CD4-positive, alpha-beta T cell (primary cell): ENCODE data around the gene KIAA0232. TPM values are rescaled to one million over a fixed set of nuclear protein-coding genes. Genes with fewer than 3 reads are reported as not detected.

Experiments
- ATAC-seq: fragments of 200-7000 bp; cut with Tn5 transposase; one replicate; pipeline ENCODE4 v1.10.0; 2022; ENCODE audit warnings: mild to moderate bottlenecking; ENCODE audit not compliant: poor library complexity
- CTCF ChIA-PET: fragments of 350-600 bp; sonication (Branson Sonifier 250); formaldehyde crosslinking; loops from one replicate; lab custom pipeline; 2021; ENCODE audit warnings: antibody characterized with exemption, inconsistent platforms; lab: Charles Lee
- POLR2A ChIA-PET: fragments of 350-600 bp; sonication (Branson Sonifier 250); formaldehyde crosslinking; loops from one replicate; lab custom pipeline; 2021; ENCODE audit warnings: antibody characterized with exemption, inconsistent platforms; lab: Charles Lee
- DNase-seq, 14 experiments: peaks; one replicate each; pipeline ENCODE4 v3.0.0-alpha.2; 2013 to 2020; ENCODE audit warnings: mixed read lengths in 2 of 14
- H3K27ac ChIP-seq, 2 donors: one replicate each; pipeline versions ENCODE4 v1.5.1 to v1.7.0; 2013; ENCODE audit warnings: low read length in 2 of 2, low read depth in 1 of 2, mild to moderate bottlenecking in 1 of 2
- H3K27me3 ChIP-seq, 2 experiments: 1 replicate in 1 of 2; 2 replicates in 1 of 2; pipeline versions ENCODE4 v1.6.1 to v1.7.0; 2013; ENCODE audit warnings: low read length in 2 of 2, control low read depth in 1 of 2, mild to moderate bottlenecking in 1 of 2, moderate library complexity in 1 of 2; ENCODE audit not compliant: insufficient read depth in 2 of 2, control insufficient read depth in 1 of 2
- H3K36me3 ChIP-seq: one replicate; pipeline ENCODE4 v1.6.1; 2013; ENCODE audit warnings: low read length, control low read depth; ENCODE audit not compliant: insufficient read depth
- H3K4me1 ChIP-seq: one replicate; pipeline ENCODE4 v1.6.1; 2013; ENCODE audit warnings: low read length, control low read depth; ENCODE audit not compliant: insufficient read depth
- H3K4me3 ChIP-seq: one replicate; pipeline ENCODE4 v1.5.1; 2013; ENCODE audit warnings: mild to moderate bottlenecking, low read length, moderate library complexity
- H3K9me3 ChIP-seq, 2 experiments: 1 replicate in 1 of 2; 2 replicates in 1 of 2; pipeline versions ENCODE4 v1.6.1 to v1.7.0; 2013; ENCODE audit warnings: low read length in 2 of 2, mild to moderate bottlenecking in 2 of 2, control low read depth in 1 of 2, moderate library complexity in 1 of 2; ENCODE audit not compliant: control insufficient read depth in 1 of 2, insufficient read depth in 1 of 2
- H3K27ac Mint-ChIP-seq: one replicate; pipeline ENCODE4 v1.8.0; 2020; ENCODE audit warnings: mixed read lengths
- H3K27me3 Mint-ChIP-seq: one replicate; pipeline ENCODE4 v1.8.0; 2021; ENCODE audit warnings: mixed read lengths
- H3K36me3 Mint-ChIP-seq: one replicate; pipeline ENCODE4 v1.8.0; 2021; ENCODE audit warnings: low read depth, mixed read lengths
- H3K4me1 Mint-ChIP-seq: one replicate; pipeline ENCODE4 v1.8.0; 2021; ENCODE audit warnings: low read depth, mixed read lengths
- H3K4me3 Mint-ChIP-seq: one replicate; pipeline ENCODE4 v1.8.0; 2020; ENCODE audit warnings: mild to moderate bottlenecking, mixed read lengths
- H3K9me3 Mint-ChIP-seq: one replicate; pipeline ENCODE4 v1.8.0; 2020; ENCODE audit warnings: mixed read lengths
- CTCF ChIP-seq: fragments of 200-600 bp; IDR thresholded peaks from one replicate; pipeline ENCODE4 v1.8.0; 2022; ENCODE audit warnings: antibody characterized with exemption, mild to moderate bottlenecking
- intact Hi-C, 2 experiments: fragments of 100-400 bp; cut with DNase I in 1 of 2; cut with micrococcal nuclease in 1 of 2; formaldehyde crosslinking; loops; one replicate each; pipeline versions ENCODE4 v1.15.1 to v1.9.0; 2023 to 2025; cut with DNase I, micrococcal nuclease
- total RNA-seq, 174 experiments: library from RNA in 2 of 174; stranded (reverse) in 2 of 174; gene quantifications; one replicate each; pipeline ENCODE4 v1.2.3 and lab custom pipeline; 2021 to 2026

KIAA0232 gene
- total RNA-seq, 2 experiments from 2014 or later: 15.3 to 17.8 TPM

GRCh38 chr4:6802626-6803025 is 20.1 kb downstream of the KIAA0232 start:
- no peak overlapping the region for H3K4me3 ChIP-seq
- H3K27ac Mint-ChIP-seq: no peak overlapping the region
- H3K4me3 Mint-ChIP-seq: no peak overlapping the region

GRCh38 chr4:6803246-6803645 is 20.7 kb downstream of the KIAA0232 start:
- Histone ChIP-seq H3K4me3 (no peak overlapping the region), H3K4me1 (peaks cover 7% of the 10 kb centered on the region), H3K27me3 (no peaks in the 10 kb centered on the region), H3K36me3 (peaks cover 3% of the 10 kb centered on the region), H3K27ac (no peak overlapping the region), H3K9me3 (no peaks in the 10 kb centered on the region)
- H3K27me3 Mint-ChIP-seq: no peaks in the 10 kb centered on the region
- no peak overlapping the region for H3K27ac Mint-ChIP-seq
- peaks cover 10% of the 10 kb centered on the region for H3K36me3 Mint-ChIP-seq
- CTCF ChIA-PET: no interaction called here
- DNase-seq (no peak), ATAC-seq (no peak)
- POLR2A ChIA-PET: interaction anchor here (0.6 to 1.0 kb wide), 2 partner anchors 92 to 128 kb away, joined by 3 to 4 read pairs; no protein-coding TSS in a partner anchor
- no peak for TF ChIP-seq CTCF
- no peak overlapping the region for H3K4me3 Mint-ChIP-seq
- intact Hi-C loops: no loop called here
- no peaks in the 10 kb centered on the region for H3K9me3 Mint-ChIP-seq
- peaks cover 40% of the 10 kb centered on the region for H3K4me1 Mint-ChIP-seq

More at GRCh38 chr4:6802626-6803025, 20.1 kb downstream of the KIAA0232 start:
- POLR2A ChIA-PET: interaction anchor here (0.6 to 1.0 kb wide), 2 partner anchors 91 to 127 kb away, joined by 3 to 4 read pairs; no protein-coding TSS in a partner anchor
- Histone ChIP-seq H3K27ac (no peak overlapping the region), H3K4me1 (peaks cover 8% of the 10 kb centered on the region), H3K36me3 (peaks cover 3% of the 10 kb centered on the region), H3K27me3 (no peaks in the 10 kb centered on the region), H3K9me3 (no peaks in the 10 kb centered on the region)
- no peak for ATAC-seq
- intact Hi-C loops: no loop called here
- peaks cover 10% of the 10 kb centered on the region for H3K36me3 Mint-ChIP-seq
- TF ChIP-seq CTCF: no peak
- CTCF ChIA-PET: interaction anchor here (0.7 kb wide), 1 partner anchor 1498 kb away, joined by 4 read pairs; no protein-coding TSS in a partner anchor
- DNase-seq: no peak
- H3K4me1 Mint-ChIP-seq: peaks cover 42% of the 10 kb centered on the region
- H3K27me3 Mint-ChIP-seq: no peaks in the 10 kb centered on the region
- no peaks in the 10 kb centered on the region for H3K9me3 Mint-ChIP-seq

- H3K4me1 Mint-ChIP-seq: peaks cover 40% of the 10 kb centered on the region
- no peaks in the 10 kb centered on the region for H3K9me3 Mint-ChIP-seq
- no peaks in the 10 kb centered on the region for H3K27me3 ChIP-seq
- H3K27ac Mint-ChIP-seq: no peak overlapping the region
- peaks cover 4% of the 10 kb centered on the region for H3K4me1 ChIP-seq
- ATAC-seq (no peak), DNase-seq (no peak)
- no peaks in the 10 kb centered on the region for H3K27me3 Mint-ChIP-seq
- H3K36me3 ChIP-seq: peaks cover 3% of the 10 kb centered on the region
- POLR2A ChIA-PET: no interaction called here
- no peaks in the 10 kb centered on the region for H3K9me3 ChIP-seq
- H3K4me3 Mint-ChIP-seq: no peak overlapping the region
- H3K4me3 ChIP-seq: no peak overlapping the region
- CTCF ChIA-PET: no interaction called here
- no peak overlapping the region for H3K27ac ChIP-seq
- TF ChIP-seq CTCF: no peak
- intact Hi-C loops: no loop called here
- H3K36me3 Mint-ChIP-seq: peaks cover 5% of the 10 kb centered on the region
These were observed 21.7 kb downstream of the KIAA0232 start for GRCh38 chr4:6804082-6804752.
